OCI-LY7 (cell line): ENCODE measurements around the gene DDTL. TPM values are rescaled to one million over a fixed set of nuclear protein-coding genes. Genes with fewer than 3 reads are reported as not detected.
A peak's percentile ranks its signal among the peaks of the same experiment; 100 is the strongest.
"Not testable (repeated sequence)": the region's sequence is repeated elsewhere in the genome, so short reads cannot be mapped to it uniquely, and the experiment has no call there.

ENCODE experiments used
- BruUV-seq: library from RNA; stranded (reverse); fragments of 400-500 nt; replicated peaks from 2 replicates; lab custom pipeline; 2021; lab: Mats Ljungman, UMichigan
- CTCF ChIA-PET: fragments of 300-600 bp; sonication (Branson Sonifier 250); formaldehyde crosslinking; loops from one replicate; lab custom pipeline; 2022; ENCODE audit warnings: antibody characterized with exemption; ENCODE audit not compliant: unreplicated experiment; lab: Charles Lee
- POLR2A ChIA-PET: fragments of 300-600 bp; sonication (Branson Sonifier 250); formaldehyde crosslinking; loops from one replicate; lab custom pipeline; 2022; ENCODE audit warnings: antibody characterized with exemption; lab: Charles Lee
- DNase-seq: peaks from one replicate; pipeline ENCODE4 v3.0.0-alpha.2; 2015; ENCODE audit warnings: low spot score
- H2AFZ ChIP-seq: fragments of 200-600 bp; sonication (generic), shearing (Covaris generic); 2 replicates; pipeline ENCODE4 v1.6.1; 2014; ENCODE audit warnings: mild to moderate bottlenecking, antibody characterized with exemption, low read length, moderate library complexity
- H3K27ac ChIP-seq: fragments of 200-600 bp; sonication (generic); 2 replicates; pipeline ENCODE4 v1.5.1; 2014; ENCODE audit warnings: mixed run types, low read depth, mild to moderate bottlenecking, moderate library complexity, low read length, inconsistent platforms; ENCODE audit not compliant: poor library complexity, severe bottlenecking
- H3K36me3 ChIP-seq: fragments of 200-600 bp; sonication (generic); 2 replicates; pipeline ENCODE4 v1.6.1; 2014; ENCODE audit warnings: mild to moderate bottlenecking, antibody characterized with exemption, low read length, moderate library complexity, mixed read lengths; ENCODE audit not compliant: insufficient read depth
- H3K4me1 ChIP-seq: fragments of 200-600 bp; sonication (generic); 2 replicates; pipeline ENCODE4 v1.5.1; 2014; ENCODE audit warnings: mild to moderate bottlenecking, low read length; ENCODE audit not compliant: insufficient read depth, poor library complexity, severe bottlenecking
- H3K4me2 ChIP-seq: fragments of 200-600 bp; sonication (generic); 2 replicates; pipeline ENCODE4 v1.6.1; 2014; ENCODE audit warnings: mild to moderate bottlenecking, low read length
- H3K4me3 ChIP-seq: fragments of 200-600 bp; sonication (generic); 2 replicates; pipeline ENCODE4 v1.5.1; 2014; ENCODE audit warnings: mild to moderate bottlenecking, low read depth, low read length; ENCODE audit not compliant: poor library complexity, severe bottlenecking
- H3K79me2 ChIP-seq: fragments of 200-600 bp; sonication (generic); 2 replicates; pipeline ENCODE4 v1.6.1; 2016; ENCODE audit warnings: low read depth, mild to moderate bottlenecking, low read length, moderate library complexity, mixed read lengths; ENCODE audit not compliant: insufficient read depth
- H3K9me2 ChIP-seq: fragments of 200-600 bp; sonication (generic); 2 replicates; pipeline ENCODE4 v1.6.1; 2016; ENCODE audit warnings: mild to moderate bottlenecking, low read length, mixed read lengths; ENCODE audit not compliant: insufficient read depth
- H3K9me3 ChIP-seq: fragments of 200-600 bp; sonication (generic); 2 replicates; pipeline ENCODE4 v1.6.1; 2014; ENCODE audit warnings: mild to moderate bottlenecking, mixed run types, low read length, mixed read lengths
- H4K20me1 ChIP-seq: fragments of 200-600 bp; sonication (generic); 2 replicates; pipeline ENCODE4 v1.6.1; 2014; ENCODE audit warnings: mild to moderate bottlenecking, antibody characterized with exemption, low read length, moderate library complexity, mixed read lengths; ENCODE audit not compliant: insufficient read depth
- EZH2phosphoT487 ChIP-seq: fragments of 200-600 bp; sonication (generic); IDR thresholded peaks from 2 replicates; pipeline ENCODE4 v1.6.1; 2018; ENCODE audit warnings: low read depth, borderline replicate concordance, mild to moderate bottlenecking, mixed run types, antibody characterized with exemption, low read length, moderate library complexity, mixed read lengths
- intact Hi-C: fragments of 100-400 bp; cut with micrococcal nuclease; formaldehyde crosslinking; loops from one replicate; pipeline ENCODE4 v1.10.0; 2022; ENCODE audit not compliant: unreplicated experiment
- total RNA-seq, 2 experiments: library from RNA; depleted of rRNA in 1 of 2; stranded (reverse); fragments of >200 nt in 1 of 2; shearing (Covaris generic) in 1 of 2; gene quantifications; 2 replicates each; pipeline ENCODE4 v1.2.3, GENCODE V29; 2014 to 2022
- TF ChIP-seq, protein P1 (sequence below): fragments of 200-600 bp; sonication (generic); conservative IDR thresholded peaks from 2 replicates; pipeline ENCODE4 v1.5.1; 2014; ENCODE audit warnings: mild to moderate bottlenecking, antibody characterized with exemption, low read length, moderate library complexity, mixed read lengths

DDTL gene
- total RNA-seq, 2 experiments from 2014 or later = 4.1 to 4.6 TPM

- Histone ChIP-seq H3K9me3 (no peaks in the 10 kb centered on the region), H3K4me1 (no peaks in the 10 kb centered on the region), H4K20me1 (no peaks in the 10 kb centered on the region), H3K36me3 (peaks cover 32% of the 10 kb centered on the region), H2AFZ (no peak overlapping the region), H3K4me3 (no peak overlapping the region), H3K9me2 (no peaks in the 10 kb centered on the region), H3K4me2 (no peak overlapping the region), H3K79me2 (peaks cover 3% of the 10 kb centered on the region; the same call in 1 of the 2 replicates), H3K27ac (no peak overlapping the region)
- DNase-seq = no peak
- POLR2A ChIA-PET = no interaction called here
- TF ChIP-seq, protein P1, sequence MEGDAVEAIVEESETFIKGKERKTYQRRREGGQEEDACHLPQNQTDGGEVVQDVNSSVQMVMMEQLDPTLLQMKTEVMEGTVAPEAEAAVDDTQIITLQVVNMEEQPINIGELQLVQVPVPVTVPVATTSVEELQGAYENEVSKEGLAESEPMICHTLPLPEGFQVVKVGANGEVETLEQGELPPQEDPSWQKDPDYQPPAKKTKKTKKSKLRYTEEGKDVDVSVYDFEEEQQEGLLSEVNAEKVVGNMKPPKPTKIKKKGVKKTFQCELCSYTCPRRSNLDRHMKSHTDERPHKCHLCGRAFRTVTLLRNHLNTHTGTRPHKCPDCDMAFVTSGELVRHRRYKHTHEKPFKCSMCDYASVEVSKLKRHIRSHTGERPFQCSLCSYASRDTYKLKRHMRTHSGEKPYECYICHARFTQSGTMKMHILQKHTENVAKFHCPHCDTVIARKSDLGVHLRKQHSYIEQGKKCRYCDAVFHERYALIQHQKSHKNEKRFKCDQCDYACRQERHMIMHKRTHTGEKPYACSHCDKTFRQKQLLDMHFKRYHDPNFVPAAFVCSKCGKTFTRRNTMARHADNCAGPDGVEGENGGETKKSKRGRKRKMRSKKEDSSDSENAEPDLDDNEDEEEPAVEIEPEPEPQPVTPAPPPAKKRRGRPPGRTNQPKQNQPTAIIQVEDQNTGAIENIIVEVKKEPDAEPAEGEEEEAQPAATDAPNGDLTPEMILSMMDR = no peak
- no peak for TF ChIP-seq EZH2phosphoT487
- CTCF ChIA-PET = no interaction called here
- no TSS peak for BruUV-seq
- intact Hi-C loops = loop anchor here (5.0 kb wide), 1 partner anchor 37 kb away; no protein-coding TSS in a partner anchor
Measured at GRCh38 chr22:23969071-23969470, 2.4 kb downstream of the DDTL start.

GRCh38 chr22:23970201-23970641 is 3.5 kb downstream of the DDTL start:
- Histone ChIP-seq H4K20me1 (no peaks in the 10 kb centered on the region), H3K36me3 (peaks cover 32% of the 10 kb centered on the region), H3K27ac (no peak overlapping the region), H3K4me3 (no peak overlapping the region), H3K9me2 (no peaks in the 10 kb centered on the region), H3K4me2 (no peak overlapping the region), H2AFZ (no peak overlapping the region), H3K4me1 (no peaks in the 10 kb centered on the region), H3K79me2 (peaks cover 3% of the 10 kb centered on the region; the same call in 1 of the 2 replicates), H3K9me3 (no peaks in the 10 kb centered on the region)
- DNase-seq = no peak
- BruUV-seq = no TSS peak
- CTCF ChIA-PET = no interaction called here
- TF ChIP-seq EZH2phosphoT487 = no peak
- TF ChIP-seq, protein P1 = no peak
- POLR2A ChIA-PET = no interaction called here
- intact Hi-C loops = no loop called here

DNA sequence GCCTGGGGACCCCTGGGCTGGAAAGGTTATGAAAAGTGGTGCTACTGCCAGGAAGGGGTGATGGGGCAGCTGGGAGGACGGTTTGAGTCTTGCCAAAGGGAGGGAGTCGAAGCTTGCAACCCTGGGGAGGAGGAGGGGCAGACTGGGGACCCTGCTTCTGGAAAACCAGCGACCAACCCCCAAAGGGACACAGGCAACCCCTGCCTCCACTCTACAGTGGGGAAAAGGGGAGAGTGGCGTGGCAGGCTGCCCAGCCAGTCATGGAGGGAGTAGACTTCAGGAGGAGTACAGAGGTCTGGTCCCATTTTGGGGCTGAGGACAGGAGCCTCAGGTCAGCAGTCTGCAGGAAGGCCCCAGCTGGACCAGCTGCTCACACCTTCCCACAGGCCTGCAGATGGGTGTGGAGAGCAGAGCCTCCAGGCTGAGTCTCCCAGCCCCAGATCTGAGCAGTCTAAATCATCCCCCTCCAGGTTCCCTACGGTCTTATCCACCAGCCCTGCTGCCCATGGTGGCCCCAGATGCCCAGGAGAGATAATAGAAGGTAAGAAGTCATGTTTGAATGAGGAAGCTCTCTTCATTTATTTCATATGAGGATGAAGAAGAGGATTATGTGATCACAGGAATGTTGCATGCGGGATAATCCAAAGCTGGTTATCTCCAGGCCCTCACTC is 4.3 kb downstream of the DDTL start:
- no TSS peak for BruUV-seq
- Histone ChIP-seq H3K4me2 (no peak overlapping the region), H3K9me2 (no peaks in the 10 kb centered on the region), H3K9me3 (no peaks in the 10 kb centered on the region), H3K79me2 (peaks cover 3% of the 10 kb centered on the region; the same call in 1 of the 2 replicates), H3K36me3 (peaks cover 32% of the 10 kb centered on the region), H3K27ac (no peak overlapping the region), H4K20me1 (no peaks in the 10 kb centered on the region), H3K4me1 (no peaks in the 10 kb centered on the region), H3K4me3 (no peak overlapping the region), H2AFZ (no peak overlapping the region)
- CTCF ChIA-PET = no interaction called here
- DNase-seq = no peak
- POLR2A ChIA-PET = interaction anchor here (1.0 kb wide), 1 partner anchor 42 kb away, joined by 4 read pairs; no protein-coding TSS in a partner anchor
- intact Hi-C loops = no loop called here
- TF ChIP-seq EZH2phosphoT487 = no peak
- TF ChIP-seq, protein P1 = no peak

- BruUV-seq, H3K9me2 ChIP-seq, H3K79me2 ChIP-seq, H3K9me3 ChIP-seq, DNase-seq, H2AFZ ChIP-seq, H3K4me1 ChIP-seq, H3K27ac ChIP-seq, intact Hi-C loops, H3K4me3 ChIP-seq, POLR2A ChIA-PET, H4K20me1 ChIP-seq, CTCF ChIA-PET: not testable (repeated sequence)
- Histone ChIP-seq H3K4me2 (0 out of 2 replicates have a peak overlapping the region, but pooled peaks have one; percentile 7), H3K36me3 (peaks cover 32% of the 10 kb centered on the region)
Measured at GRCh38 chr22:23971927-23972326, 5.2 kb downstream of the DDTL start.
